Left ventricle myocardium inferior (tissue), 1 donor: Measurements from ENCODE around the gene NR5A2. TPM values are rescaled to one million over a fixed set of nuclear protein-coding genes. Genes with fewer than 3 reads are reported as not detected.

ENCODE experiments used
- DNase-seq: peaks from one replicate; pipeline ENCODE4 v3.0.0-alpha.2; 2020
- H3K27ac ChIP-seq: fragments of 200-600 bp; replicated peaks from 2 replicates; pipeline ENCODE4 v1.8.0; 2021
- H3K27me3 ChIP-seq: fragments of 200-600 bp; 2 replicates; pipeline ENCODE4 v1.8.0; 2021; ENCODE audit warnings: low read depth
- H3K36me3 ChIP-seq: fragments of 200-600 bp; 2 replicates; pipeline ENCODE4 v1.8.0; 2021
- H3K4me1 ChIP-seq: fragments of 200-600 bp; 2 replicates; pipeline ENCODE4 v1.8.0; 2021
- H3K4me3 ChIP-seq: fragments of 200-600 bp; 2 replicates; pipeline ENCODE4 v1.8.0; 2021; ENCODE audit warnings: mild to moderate bottlenecking, moderate library complexity
- H3K9me3 ChIP-seq: fragments of 200-600 bp; replicated peaks from 2 replicates; pipeline ENCODE4 v1.8.0; 2021
- CTCF ChIP-seq: fragments of 200-600 bp; IDR thresholded peaks from 2 replicates; pipeline ENCODE4 v1.8.0; 2021; ENCODE audit warnings: antibody characterized with exemption, mild to moderate bottlenecking, borderline replicate concordance
- intact Hi-C: fragments of 100-400 bp; cut with micrococcal nuclease; formaldehyde crosslinking; loops from one replicate; pipeline ENCODE4 v1.11.0; 2022
- total RNA-seq: library from RNA; stranded (reverse); fragmentation: NEBNext Ultra II Directional; extraction: Animal tissue kit (Norgen Biotek cat#: 25700); gene quantifications from one replicate; pipeline ENCODE4 v1.2.1, GENCODE V29; 2021
- donor health status: DM: no; HTN: yes; CAD: no; lungs with severe emphysema.

Gene NR5A2
- total RNA-seq, 1 donor from 2014 or later: 1.3 TPM

GRCh38 chr1:199983531-199983930 lies 44.0 kb upstream of the NR5A2 start:
- no peak for TF ChIP-seq CTCF
- intact Hi-C loops: loop anchor here (10.0 kb wide), 1 partner anchor 61 kb away; no protein-coding TSS in a partner anchor
- H3K9me3 ChIP-seq: no peaks in the 10 kb centered on the region

GRCh38 chr1:199995096-199995685 lies 32.3 kb upstream of the NR5A2 start:
- Histone ChIP-seq H3K27ac (no peak overlapping the region), H3K4me1 (no peaks in the 10 kb centered on the region), H3K4me3 (no peak overlapping the region), H3K36me3 (no peaks in the 10 kb centered on the region), H3K9me3 (no peaks in the 10 kb centered on the region), H3K27me3 (peaks cover 13% of the 10 kb centered on the region)
- DNase-seq: no peak
- TF ChIP-seq CTCF: no peak
- intact Hi-C loops: no loop called here

More at GRCh38 chr1:199983531-199983930, 44.0 kb upstream of the NR5A2 start:
- Histone ChIP-seq H3K36me3 (no peaks in the 10 kb centered on the region), H3K27me3 (no peaks in the 10 kb centered on the region), H3K4me1 (peaks cover 6% of the 10 kb centered on the region), H3K4me3 (no peak overlapping the region), H3K27ac (no peak overlapping the region)
- no peak for DNase-seq

DNA sequence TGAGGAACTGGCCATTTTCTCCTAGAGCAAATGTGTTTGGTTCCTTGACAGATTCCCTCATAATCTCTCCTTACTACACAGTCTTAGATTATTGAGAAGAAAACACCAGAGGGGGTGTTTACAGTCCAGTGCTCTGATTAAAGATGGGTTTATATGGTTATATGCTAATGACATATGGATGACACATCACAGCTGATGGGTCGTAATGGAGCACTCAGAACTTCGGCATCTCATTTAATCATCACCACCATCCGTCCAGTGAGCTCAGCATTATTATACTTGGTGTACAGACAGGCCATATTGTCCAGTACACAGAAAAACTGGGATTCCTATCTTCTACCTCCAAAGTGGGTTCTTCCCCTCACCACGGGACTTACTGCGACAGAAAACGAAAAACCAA lies 22.3 kb upstream of the NR5A2 start:
- no peaks in the 10 kb centered on the region for H3K9me3 ChIP-seq
- no peak for TF ChIP-seq CTCF
- no peak overlapping the region for H3K4me3 ChIP-seq
- H3K27ac ChIP-seq: no peak overlapping the region
- DNase-seq: no peak
- intact Hi-C loops: no loop called here
- H3K27me3 ChIP-seq: no peaks in the 10 kb centered on the region
- H3K36me3 ChIP-seq: no peaks in the 10 kb centered on the region
- no peaks in the 10 kb centered on the region for H3K4me1 ChIP-seq

DNA sequence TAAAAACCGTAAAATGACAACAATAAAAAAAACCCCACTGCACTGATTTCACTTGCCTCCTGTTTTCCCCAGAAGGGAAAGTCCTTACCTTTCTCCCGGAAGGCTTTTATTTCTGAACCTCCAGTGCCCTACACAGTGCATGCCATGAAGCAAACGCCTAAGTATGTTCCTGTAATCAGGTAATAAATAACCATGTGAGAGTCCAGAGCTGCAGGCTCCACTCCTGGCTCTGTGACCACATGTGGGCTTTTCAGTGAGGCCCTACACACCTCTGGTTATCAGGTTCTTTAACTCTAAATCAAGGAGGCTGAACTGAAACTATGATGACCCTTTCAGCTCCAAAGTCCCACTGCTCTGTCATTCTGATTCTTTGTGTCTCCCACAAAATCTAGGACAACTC lies 20.8 kb upstream of the NR5A2 start:
- H3K4me3 ChIP-seq: no peak overlapping the region
- H3K27ac ChIP-seq: no peak overlapping the region
- TF ChIP-seq CTCF: no peak
- peaks cover 2% of the 10 kb centered on the region for H3K27me3 ChIP-seq
- H3K36me3 ChIP-seq: no peaks in the 10 kb centered on the region
- intact Hi-C loops: no loop called here
- no peak for DNase-seq
- H3K4me1 ChIP-seq: no peaks in the 10 kb centered on the region
- no peaks in the 10 kb centered on the region for H3K9me3 ChIP-seq

GRCh38 chr1:200015811-200016210 lies 11.7 kb upstream of the NR5A2 start:
- no peaks in the 10 kb centered on the region for H3K36me3 ChIP-seq
- H3K27me3 ChIP-seq: peaks cover 38% of the 10 kb centered on the region
- no peak overlapping the region for H3K4me3 ChIP-seq
- intact Hi-C loops: no loop called here
- TF ChIP-seq CTCF: no peak
- no peak overlapping the region for H3K27ac ChIP-seq
- H3K9me3 ChIP-seq: no peaks in the 10 kb centered on the region
- no peak for DNase-seq
- no peaks in the 10 kb centered on the region for H3K4me1 ChIP-seq
